Right ventricle myocardium superior (tissue), 1 donor: ENCODE measurements around the gene XPO1. TPM values are rescaled to one million over a fixed set of nuclear protein-coding genes. Genes with fewer than 3 reads are reported as not detected.
"Not testable (repeated sequence)": the region's sequence is repeated elsewhere in the genome, so short reads cannot be mapped to it uniquely, and the experiment has no call there.

Experiments used
- ATAC-seq: fragments of 200-7000 bp; cut with Tn5 transposase; one replicate; pipeline ENCODE4 v1.9.1; 2020; ENCODE audit warnings: mild to moderate bottlenecking; ENCODE audit not compliant: poor library complexity
- DNase-seq: peaks from one replicate; pipeline ENCODE4 v3.0.0-alpha.2; 2020
- intact Hi-C: fragments of 100-400 bp; cut with DNase I; formaldehyde crosslinking; loops from one replicate; pipeline ENCODE4 v1.11.2; 2022
- long read RNA-seq: library from polyadenylated mRNA; unstranded; transcript quantifications from one replicate; pipeline ENCODE4 v2.0.0, GENCODE V29; 2021
- total RNA-seq: library from RNA; stranded (reverse); fragmentation: NEBNext Ultra II Directional; extraction: Animal tissue kit (Norgen Biotek cat#: 25700); gene quantifications from one replicate; pipeline ENCODE4 v1.2.1, GENCODE V29; 2021
- donor health status: DM: no; HTN: yes; CAD: no; lungs with severe emphysema.

The XPO1 gene
- total RNA-seq = 57.2 TPM
- long read RNA-seq, full-length matches to known transcripts = 53 of 74 reads
- long read RNA-seq, partial matches to known transcripts = 10 of 74 reads
- long read RNA-seq, other reads (novel, unspliced or antisense) = 11 of 74 reads

GRCh38 chr2:61538200-61538919 lies at the start of gene XPO1:
Gene XPO1 (minus strand): TSS chr2:61538356. CDS start chr2:61533897, 4,459 bp downstream.
- intact Hi-C loops = loop anchor here (10.0 kb wide), 1 partner anchor 156 kb away; no protein-coding TSS in a partner anchor
- peak; percentile 100 for DNase-seq
- peak; percentile 94 for ATAC-seq

- intact Hi-C loops, ATAC-seq, DNase-seq: not testable (repeated sequence)
These were observed 48.8 kb upstream of the XPO1 start for GRCh38 chr2:61586928-61587327.

- intact Hi-C loops = no loop called here
- no peak for ATAC-seq
- no peak for DNase-seq
These were observed 47.2 kb upstream of the XPO1 start for GRCh38 chr2:61585383-61585782.

- intact Hi-C loops, ATAC-seq, DNase-seq: not testable (repeated sequence)
These were observed 46.2 kb upstream of the XPO1 start for GRCh38 chr2:61584368-61584767.

- DNase-seq (no peak), ATAC-seq (no peak)
- intact Hi-C loops = no loop called here
These were observed 44.0 kb upstream of the XPO1 start for GRCh38 chr2:61582165-61582564.

- intact Hi-C loops = no loop called here
- DNase-seq = no peak
- no peak for ATAC-seq
These were observed 43.6 kb upstream of the XPO1 start for GRCh38 chr2:61581716-61582115.

- ATAC-seq (no peak), DNase-seq (no peak)
- intact Hi-C loops = no loop called here
These were observed 37.3 kb upstream of the XPO1 start for GRCh38 chr2:61575447-61575859.

GRCh38 chr2:61566566-61566965 lies 28.4 kb upstream of the XPO1 start:
- DNase-seq (no peak), ATAC-seq (no peak)
- intact Hi-C loops = no loop called here

GRCh38 chr2:61562615-61563014 lies 24.5 kb upstream of the XPO1 start:
- no peak for ATAC-seq
- intact Hi-C loops = no loop called here

GRCh38 chr2:61558160-61558559 lies 20.0 kb upstream of the XPO1 start:
- no peak for DNase-seq
- intact Hi-C loops = no loop called here
- no peak for ATAC-seq

More at GRCh38 chr2:61562615-61563014, 24.5 kb upstream of the XPO1 start:
- DNase-seq = no peak

- ATAC-seq = no peak
- intact Hi-C loops = no loop called here
These were observed 19.2 kb upstream of the XPO1 start for GRCh38 chr2:61557381-61557780.

GRCh38 chr2:61554604-61555003 lies 16.4 kb upstream of the XPO1 start:
- intact Hi-C loops = no loop called here
- ATAC-seq (no peak), DNase-seq (no peak)

More at GRCh38 chr2:61557381-61557780, 19.2 kb upstream of the XPO1 start:
- DNase-seq = no peak

- intact Hi-C loops = no loop called here
- DNase-seq = no peak
- ATAC-seq = no peak
These were observed 12.4 kb upstream of the XPO1 start for GRCh38 chr2:61550375-61551209.

- intact Hi-C loops = no loop called here
- DNase-seq (no peak), ATAC-seq (no peak)
These were observed 11.4 kb upstream of the XPO1 start for GRCh38 chr2:61549546-61549945.

GRCh38 chr2:61543062-61543461 lies 4.9 kb upstream of the XPO1 start:
- ATAC-seq (no peak), DNase-seq (no peak)
- intact Hi-C loops = no loop called here

- DNase-seq, ATAC-seq, intact Hi-C loops: not testable (repeated sequence)
These were observed 2.0 kb upstream of the XPO1 start for GRCh38 chr2:61540167-61540566.

- intact Hi-C loops = loop anchor here (10.0 kb wide), 1 partner anchor 156 kb away; no protein-coding TSS in a partner anchor
- no peak for DNase-seq
These were observed 864 bp upstream of the XPO1 start for GRCh38 chr2:61538920-61539520.

GRCh38 chr2:61537950-61538199 lies 281 bp downstream of the XPO1 start:
- no peak for DNase-seq
- intact Hi-C loops = loop anchor here (10.0 kb wide), 1 partner anchor 157 kb away; no protein-coding TSS in a partner anchor
- ATAC-seq = no peak

More at GRCh38 chr2:61538920-61539520, 864 bp upstream of the XPO1 start:
- ATAC-seq = no peak

- no peak for DNase-seq
- ATAC-seq = no peak
- intact Hi-C loops = loop anchor here (10.0 kb wide), 1 partner anchor 157 kb away; no protein-coding TSS in a partner anchor
These were observed 743 bp downstream of the XPO1 start for GRCh38 chr2:61537277-61537949.
